LNCAP (cell line): ENCODE measurements around the gene PLEKHM1.

Source experiments
- TF ChIP-seq, protein P1 (sequence below): fragments of 450-650 bp; IDR thresholded peaks from 2 replicates; pipeline ENCODE4 v1.5.1; 2017; ENCODE audit warnings: mild to moderate bottlenecking

Gene PLEKHM1

DNA sequence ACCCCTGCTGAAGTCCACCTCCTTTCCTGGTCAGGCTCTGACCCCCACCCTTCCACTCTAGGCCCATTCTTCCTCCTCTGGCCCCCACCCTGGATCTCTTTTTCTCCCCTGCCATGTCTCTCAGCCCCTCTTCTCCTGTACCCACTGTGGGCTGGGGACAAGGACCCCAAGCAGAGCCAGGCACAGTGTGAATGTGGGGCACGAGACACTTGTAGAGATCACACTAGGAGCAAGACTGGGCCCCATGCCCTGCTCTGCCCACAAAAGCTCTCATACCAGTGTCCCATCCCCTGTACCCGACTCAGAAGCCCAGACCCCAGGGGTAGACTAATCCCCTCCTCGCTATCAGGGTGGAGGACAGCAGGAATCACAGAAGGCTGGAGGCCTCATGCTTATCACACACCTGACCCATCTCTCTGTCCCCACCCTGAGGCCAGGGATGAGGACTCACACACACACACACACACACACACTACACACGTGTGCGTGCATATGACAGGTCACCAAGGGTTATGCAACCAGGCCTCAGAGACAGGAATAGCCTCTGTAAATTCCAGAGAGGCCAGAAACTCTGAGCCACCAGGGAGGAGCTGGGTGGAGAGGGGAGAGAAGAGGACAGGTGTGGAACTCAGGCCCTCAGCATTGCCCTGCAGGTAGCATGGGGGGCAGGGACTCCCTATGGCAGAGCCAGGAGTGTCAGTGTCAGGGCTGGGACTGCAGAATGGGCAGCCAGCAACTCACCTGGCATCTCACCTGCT is 79.0 kb downstream of the PLEKHM1 start:
- TF ChIP-seq, protein P1, sequence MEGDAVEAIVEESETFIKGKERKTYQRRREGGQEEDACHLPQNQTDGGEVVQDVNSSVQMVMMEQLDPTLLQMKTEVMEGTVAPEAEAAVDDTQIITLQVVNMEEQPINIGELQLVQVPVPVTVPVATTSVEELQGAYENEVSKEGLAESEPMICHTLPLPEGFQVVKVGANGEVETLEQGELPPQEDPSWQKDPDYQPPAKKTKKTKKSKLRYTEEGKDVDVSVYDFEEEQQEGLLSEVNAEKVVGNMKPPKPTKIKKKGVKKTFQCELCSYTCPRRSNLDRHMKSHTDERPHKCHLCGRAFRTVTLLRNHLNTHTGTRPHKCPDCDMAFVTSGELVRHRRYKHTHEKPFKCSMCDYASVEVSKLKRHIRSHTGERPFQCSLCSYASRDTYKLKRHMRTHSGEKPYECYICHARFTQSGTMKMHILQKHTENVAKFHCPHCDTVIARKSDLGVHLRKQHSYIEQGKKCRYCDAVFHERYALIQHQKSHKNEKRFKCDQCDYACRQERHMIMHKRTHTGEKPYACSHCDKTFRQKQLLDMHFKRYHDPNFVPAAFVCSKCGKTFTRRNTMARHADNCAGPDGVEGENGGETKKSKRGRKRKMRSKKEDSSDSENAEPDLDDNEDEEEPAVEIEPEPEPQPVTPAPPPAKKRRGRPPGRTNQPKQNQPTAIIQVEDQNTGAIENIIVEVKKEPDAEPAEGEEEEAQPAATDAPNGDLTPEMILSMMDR, result no peak

GRCh38 chr17:45410144-45411091 is 80.1 kb downstream of the PLEKHM1 start:
- TF ChIP-seq, protein P1, result no peak

GRCh38 chr17:45409659-45410076 is 80.9 kb downstream of the PLEKHM1 start:
- TF ChIP-seq, protein P1, result no peak

DNA sequence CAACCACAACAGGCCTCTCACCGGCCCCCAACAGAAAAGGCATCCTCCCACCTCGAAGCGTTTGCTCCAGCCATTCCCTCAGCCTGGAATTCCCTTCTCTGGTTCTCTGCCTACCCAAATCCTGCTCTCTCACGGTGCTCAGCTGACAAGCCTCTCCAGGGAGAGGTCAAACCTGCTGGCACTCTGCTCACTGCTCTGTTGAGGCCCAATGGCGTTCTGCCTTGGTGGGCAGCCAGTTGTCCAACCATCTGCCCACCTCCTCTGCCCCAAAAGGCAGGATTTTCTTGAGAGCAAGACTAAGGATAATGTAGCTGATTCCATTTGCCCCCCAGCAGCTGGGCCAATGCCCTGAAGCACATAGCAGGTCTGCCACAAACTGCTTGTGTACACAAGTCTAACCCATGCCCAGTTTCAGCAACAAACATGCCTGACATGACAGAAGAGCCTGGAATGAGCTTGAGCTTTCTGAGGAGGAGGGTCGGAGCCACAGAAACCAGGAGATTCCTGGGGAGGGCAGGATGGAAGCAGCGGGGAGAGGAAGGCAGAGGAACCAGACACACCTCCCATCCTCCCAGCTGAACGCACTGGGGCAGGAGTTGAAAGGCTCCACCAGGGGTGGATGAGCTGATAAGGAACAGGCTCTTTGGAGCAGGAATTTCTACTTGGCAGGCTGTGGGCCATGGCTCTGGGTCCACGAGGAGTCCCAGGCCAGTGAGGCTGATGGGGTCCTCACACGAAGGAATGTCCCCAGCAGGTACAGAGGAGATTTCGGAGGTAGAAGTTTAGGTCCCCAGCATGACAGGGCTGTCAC is 81.7 kb downstream of the PLEKHM1 start:
- TF ChIP-seq, protein P1, result no peak

- TF ChIP-seq, protein P1, result no peak
Measured at GRCh38 chr17:45406107-45406506, 84.4 kb downstream of the PLEKHM1 start.

GRCh38 chr17:45405250-45406086 is 85.1 kb downstream of the PLEKHM1 start:
- TF ChIP-seq, protein P1, result no peak
